Raji (cell line): Measurements from ENCODE around the gene SESN2.

Experiments used
- POLR2A ChIP-seq: IDR thresholded peaks from 2 replicates; pipeline ENCODE4 v1.6.1; 2011; ENCODE audit warnings: low read depth, low read length, control low read depth; ENCODE audit not compliant: insufficient read depth

SESN2 gene, protein sequence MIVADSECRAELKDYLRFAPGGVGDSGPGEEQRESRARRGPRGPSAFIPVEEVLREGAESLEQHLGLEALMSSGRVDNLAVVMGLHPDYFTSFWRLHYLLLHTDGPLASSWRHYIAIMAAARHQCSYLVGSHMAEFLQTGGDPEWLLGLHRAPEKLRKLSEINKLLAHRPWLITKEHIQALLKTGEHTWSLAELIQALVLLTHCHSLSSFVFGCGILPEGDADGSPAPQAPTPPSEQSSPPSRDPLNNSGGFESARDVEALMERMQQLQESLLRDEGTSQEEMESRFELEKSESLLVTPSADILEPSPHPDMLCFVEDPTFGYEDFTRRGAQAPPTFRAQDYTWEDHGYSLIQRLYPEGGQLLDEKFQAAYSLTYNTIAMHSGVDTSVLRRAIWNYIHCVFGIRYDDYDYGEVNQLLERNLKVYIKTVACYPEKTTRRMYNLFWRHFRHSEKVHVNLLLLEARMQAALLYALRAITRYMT

DNA sequence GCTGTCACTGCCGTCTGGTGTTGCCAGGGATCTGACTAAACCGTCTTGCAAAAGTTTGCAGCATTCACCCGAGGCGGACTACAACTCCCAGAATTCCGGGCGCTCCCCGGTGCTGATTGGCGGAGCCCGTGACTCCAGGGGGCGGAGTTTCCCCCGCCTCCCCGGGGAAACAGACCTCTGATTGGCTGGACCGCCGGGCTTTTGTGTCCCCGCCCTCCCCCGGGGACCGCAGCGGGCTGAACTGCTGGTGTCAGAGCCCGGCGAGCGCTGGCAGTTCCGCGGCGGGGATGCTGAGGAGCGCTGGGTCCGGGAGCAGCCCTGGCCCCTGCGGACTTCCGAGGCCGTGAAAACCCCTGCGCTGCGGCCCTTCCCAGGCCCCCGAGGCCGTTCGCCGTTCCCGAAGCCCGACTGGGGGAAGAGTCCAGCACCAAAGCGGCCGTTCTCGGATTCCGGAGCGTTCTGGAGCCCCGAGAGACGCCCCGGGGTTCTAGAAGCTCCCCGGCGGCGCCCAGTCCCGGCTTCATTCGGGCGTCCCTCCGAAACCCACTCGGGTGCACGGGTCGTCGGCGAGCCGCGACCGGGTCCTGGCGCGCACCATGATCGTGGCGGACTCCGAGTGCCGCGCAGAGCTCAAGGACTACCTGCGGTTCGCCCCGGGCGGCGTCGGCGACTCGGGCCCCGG is at the start of gene SESN2:
TSS of gene SESN2 (plus strand) at position 267 of the 682 bp plus-strand sequence. CDS start at position 597, 330 bp downstream.
- TF ChIP-seq POLR2A, result peak; percentile 98

DNA sequence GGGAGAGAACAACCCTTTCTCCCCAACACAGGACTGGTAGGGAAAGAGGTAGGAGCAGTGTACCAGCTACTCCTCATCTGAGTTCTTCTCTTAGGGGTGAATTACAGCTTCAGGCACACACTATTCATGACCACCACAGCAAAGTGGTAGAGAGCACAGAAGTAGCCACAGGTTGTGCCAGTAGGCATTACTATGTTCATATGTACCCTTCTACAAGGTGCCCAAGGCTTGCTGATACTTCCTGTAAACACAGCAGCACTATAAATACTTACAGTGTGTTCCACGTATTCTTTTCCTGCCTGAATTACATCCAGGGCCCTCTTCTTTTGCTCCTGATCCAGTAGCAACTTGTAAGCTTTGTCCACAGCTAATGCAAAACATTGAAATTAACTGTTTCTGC is 49.6 kb upstream of the SESN2 start:
- TF ChIP-seq POLR2A, result no peak

DNA sequence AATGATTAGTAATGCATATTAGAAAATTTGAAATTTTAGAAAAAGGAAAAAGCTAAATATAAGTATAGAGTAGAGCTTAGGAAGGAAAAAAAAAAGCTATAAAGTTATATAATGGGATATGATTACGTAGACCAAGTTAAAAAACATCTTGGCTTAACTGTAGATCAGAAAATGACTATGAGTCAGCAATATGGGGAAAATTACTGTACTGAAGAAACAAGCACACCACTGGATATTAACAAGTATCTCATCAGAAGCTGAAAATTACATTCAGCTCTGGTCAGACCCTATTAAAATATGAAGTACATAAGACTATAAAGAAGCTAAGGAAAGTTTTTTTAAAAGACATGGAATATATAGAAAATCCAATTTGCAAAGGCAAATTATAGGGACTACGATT is 46.0 kb upstream of the SESN2 start:
- no peak for TF ChIP-seq POLR2A

DNA sequence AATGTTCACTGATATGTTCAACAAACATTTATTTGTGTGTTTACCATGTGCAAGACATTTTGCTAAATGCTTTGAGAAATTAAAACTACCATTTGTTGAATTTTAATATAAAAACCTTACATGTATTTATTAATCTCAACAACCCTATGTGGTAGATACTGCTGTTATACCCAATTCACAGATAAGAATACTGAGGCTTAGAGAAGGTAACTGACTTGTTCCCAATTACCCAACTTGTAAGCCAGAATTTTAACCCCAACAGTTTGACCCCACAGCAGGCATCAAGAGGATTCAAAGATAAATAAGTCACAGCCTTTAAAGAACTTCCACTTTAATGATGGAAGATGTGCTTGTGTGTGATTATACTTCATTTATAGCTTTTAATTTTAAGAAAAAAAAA is 30.2 kb upstream of the SESN2 start:
- no peak for TF ChIP-seq POLR2A

DNA sequence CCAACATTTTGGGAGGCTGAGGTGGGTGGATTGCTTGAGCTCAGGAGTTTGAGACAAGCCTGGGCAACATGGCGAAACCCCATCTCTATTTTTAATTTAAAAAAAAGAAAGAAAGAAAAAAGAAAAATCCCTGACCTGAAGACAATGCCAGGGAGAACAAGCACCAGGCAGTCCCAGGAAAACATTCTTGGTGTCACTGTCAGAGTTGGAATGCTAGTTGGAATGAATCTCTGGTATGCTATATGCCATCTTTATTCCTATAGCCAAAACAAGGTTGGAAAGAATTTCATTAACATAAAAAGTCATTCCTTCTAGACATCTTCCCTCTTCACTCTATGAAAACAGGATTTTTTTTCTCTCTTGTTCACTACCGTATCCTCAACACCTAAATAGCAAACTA is 29.3 kb upstream of the SESN2 start:
- TF ChIP-seq POLR2A, result no peak

DNA sequence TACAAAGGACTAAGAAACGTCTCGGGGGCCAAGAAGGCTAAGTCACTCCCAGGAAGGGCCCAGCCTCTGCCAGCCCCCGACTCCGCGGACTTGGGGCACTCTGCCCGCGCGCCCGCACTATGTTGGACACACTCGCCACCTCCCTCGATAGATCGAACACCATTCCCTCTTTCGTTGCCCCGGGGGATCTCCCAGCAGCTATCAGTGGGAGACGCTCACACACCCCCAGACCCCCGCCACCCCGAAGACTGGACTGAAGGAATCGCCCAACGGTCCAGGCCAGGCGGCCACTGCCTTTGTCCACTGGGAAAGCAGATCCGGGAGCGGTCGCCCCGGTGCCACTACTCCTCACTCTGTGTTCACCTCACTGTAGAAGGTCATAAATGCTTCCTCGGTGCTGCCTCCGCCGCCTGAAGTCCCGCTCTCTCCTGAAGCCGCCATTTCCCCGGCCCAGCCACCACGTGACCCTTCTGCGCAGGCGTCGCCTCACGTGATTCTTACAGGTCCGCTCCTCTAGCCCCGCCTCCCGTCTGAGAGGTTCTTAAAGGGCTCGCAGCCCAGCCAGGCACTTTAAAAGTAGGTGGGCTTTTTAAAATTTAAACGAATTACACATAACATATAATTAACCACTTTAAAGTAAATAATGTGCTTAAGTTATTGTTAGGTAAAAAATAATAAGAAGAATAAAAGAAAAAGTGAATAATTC is 26.6 kb upstream of the SESN2 start, which contains the start of gene DNAJC8:
TSS of gene DNAJC8 (minus strand) at position 472 of the 706 bp plus-strand sequence. CDS start at position 441, 31 bp downstream.
- peak; percentile 94 for TF ChIP-seq POLR2A

DNA sequence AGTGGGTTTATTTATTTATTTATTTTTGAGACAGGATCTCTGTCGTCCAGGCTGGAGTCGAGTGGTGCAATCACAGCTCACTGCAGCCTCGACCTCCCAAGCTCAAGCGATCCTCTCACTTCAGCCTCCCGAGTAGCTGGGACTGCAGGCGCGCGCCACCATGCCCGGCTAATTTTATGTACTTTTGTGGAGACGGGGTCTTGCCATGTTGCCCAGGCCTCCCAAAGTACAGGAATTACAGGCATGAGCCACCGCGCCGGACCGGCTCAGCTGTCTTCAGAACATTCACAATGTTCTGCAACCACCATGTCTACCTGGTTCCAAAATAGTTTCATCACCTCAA is 26.1 kb upstream of the SESN2 start:
- no peak for TF ChIP-seq POLR2A

DNA sequence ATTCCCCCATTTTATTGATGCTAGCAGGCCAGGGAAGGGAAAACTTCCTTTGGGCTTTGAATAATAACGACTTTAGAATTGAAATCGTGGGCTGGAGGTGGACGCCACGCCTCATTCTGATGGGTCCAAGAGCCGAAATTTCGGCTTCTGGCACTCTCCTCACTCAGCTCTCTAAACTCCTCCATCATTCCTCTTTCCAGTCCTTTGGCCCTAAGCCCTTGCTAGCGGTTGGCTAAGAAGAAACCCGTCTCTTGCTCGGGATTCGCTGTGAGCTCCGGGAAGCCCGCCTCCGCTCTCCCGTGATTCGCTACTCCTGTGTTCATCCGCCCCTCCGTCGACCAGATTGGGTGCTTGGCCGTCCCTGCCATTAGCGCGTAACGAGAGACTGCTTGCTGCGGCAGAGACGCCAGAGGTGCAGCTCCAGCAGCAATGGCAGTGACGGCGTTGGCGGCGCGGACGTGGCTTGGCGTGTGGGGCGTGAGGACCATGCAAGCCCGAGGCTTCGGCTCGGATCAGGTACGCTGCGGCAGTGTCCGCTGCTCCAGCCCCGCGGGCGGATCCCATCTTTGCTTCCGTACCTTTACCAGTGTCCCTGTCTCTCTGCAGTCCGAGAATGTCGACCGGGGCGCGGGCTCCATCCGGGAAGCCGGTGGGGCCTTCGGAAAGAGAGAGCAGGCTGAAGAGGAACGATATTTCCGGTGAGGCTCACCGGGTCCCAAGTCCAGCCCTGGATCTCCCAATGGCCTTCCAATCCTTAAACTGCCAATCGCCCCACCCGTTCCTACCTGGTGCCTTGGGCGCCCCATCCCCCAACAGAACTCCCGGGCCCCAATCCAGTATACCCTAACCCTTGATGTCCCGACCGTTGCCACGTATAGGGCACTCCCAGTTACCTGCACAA is 23.3 kb upstream of the SESN2 start, which contains the start of gene ATP5IF1:
TSS of gene ATP5IF1 (plus strand) at position 370 of the 901 bp plus-strand sequence. CDS start at position 430, 60 bp downstream.
- TF ChIP-seq POLR2A, result peak; percentile 100

DNA sequence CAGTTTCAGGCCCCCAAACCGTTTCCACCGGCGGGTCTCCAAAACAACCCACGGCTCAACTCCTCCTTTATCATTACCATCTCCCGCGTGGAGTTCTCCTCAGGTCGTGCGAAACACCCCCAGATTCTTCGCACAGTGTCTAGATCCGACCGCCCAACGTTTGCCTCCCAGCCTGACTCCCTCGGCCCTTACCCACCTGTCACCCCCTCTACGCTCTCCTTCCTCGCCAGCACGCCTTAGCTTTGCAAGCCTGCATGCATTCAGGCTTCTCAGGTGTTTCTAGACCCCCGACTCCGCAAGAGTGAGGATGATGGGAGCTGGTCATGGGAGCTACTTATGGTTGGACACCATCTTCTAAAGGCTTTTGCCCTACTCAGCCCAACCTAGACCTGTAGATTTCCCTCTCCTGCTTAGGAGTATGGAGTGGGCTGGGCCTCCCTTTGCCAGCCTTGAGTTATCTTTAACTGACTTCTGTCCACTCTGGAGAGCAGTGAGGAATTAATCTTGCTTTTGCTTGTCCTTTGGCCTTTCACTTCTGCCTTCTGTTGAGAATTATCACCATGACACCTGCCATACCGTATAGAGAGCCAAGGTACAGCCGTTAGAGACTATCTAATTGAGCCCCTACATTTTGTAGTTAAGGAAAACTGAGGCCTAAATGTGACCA is 22.5 kb upstream of the SESN2 start:
- TF ChIP-seq POLR2A, result no peak

DNA sequence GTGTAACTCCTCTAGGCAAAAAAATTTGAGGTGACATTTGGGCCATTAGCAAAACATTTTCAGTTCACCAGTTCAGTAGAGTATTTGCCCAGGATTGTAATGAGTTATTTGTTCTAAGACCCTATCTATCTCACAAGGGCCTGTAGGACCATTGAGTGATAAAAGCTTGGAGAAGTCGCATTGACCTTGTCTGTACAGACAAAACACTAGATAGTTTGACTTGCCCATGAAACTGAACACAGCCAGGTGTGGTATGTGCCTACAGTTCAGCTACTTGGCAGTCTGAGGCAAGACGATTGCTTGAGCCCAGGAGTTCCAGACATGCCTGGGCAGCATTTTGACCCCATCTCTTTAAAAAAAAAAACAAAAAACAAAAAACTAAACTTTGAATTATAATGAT is 20.3 kb upstream of the SESN2 start:
- TF ChIP-seq POLR2A, result 0 out of 2 replicates have a peak, but pooled peaks have one; percentile 32

DNA sequence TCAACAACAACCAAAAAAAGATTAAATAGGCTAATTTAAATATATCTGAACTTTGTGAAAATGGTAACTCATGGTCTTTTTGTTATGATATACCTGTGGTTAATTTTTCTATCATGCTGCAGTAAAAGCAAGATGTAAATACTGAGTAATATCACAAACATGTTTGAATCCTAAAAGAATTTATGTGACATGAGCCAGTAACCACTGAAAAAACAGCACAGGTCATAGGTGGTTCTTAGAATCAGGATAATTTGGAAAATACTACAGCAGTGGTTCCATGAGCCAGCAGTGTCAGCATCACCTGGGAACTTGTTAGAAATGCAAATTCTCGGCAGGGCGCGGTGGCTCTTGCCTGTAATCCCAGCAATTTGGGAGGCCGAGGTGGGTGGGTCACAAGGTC is 19.3 kb upstream of the SESN2 start:
- TF ChIP-seq POLR2A, result no peak

DNA sequence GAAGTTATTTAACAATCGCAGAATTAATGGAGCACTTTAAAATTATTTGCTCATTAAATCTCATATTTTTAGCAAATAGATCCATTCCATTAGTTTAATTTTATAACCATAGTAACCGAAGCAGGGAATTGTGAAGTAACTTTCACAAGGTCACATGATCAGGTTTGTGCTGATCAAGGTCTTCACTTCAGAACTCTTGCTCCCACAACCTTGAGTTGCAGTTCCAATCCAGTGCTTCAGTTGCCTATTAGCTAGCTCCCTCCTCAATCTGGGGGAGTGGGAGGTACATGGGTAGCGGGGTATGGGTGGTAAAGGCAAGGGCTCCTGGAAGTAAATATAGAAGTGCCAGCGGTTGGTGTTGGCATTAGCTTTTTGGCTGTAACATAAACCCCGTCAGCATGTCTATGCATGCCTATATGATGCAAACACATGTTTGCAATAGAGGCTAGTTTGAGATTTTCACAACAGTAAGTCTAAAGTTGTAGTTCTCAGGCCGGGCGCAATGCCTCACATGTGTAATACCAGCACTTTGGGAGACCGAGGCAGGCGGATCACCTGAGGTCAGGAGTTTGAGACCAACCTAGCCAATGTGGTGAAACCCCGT is 17.6 kb upstream of the SESN2 start:
- no peak for TF ChIP-seq POLR2A

DNA sequence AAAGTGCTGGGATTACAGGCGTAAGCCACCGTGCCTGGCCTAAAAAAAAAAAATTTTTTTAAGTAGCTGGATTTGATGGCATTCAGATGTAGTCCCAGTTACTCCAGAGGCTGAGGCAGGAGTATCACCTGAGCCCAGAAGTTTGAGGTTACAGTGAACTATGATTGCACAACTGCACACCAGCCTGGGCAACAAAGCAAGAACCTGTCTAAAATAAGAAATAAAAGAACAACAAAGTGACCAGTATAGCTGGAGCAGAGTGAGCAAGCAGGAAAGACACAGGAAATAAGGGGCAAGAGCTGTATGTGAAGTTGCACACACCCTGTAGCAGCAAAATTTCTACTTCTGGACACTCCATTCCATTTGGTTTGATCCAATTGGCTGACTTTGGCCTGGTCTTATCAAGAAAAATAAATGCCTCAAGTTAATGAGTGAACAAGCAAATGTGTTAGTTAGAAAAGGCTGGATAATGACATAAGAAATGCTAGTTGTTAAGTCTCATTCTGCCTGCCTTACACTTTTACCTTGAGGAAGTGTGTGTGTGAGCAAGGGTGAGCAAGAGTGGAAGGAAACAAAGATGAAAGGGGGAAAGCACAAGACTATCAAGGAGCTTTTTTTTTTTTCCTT is 15.5 kb upstream of the SESN2 start:
- TF ChIP-seq POLR2A, result no peak
